NCI-H128 (cell line): ENCODE data around the gene MLXIP.
"Not testable (repeated sequence)": the region's sequence is repeated elsewhere in the genome, so short reads cannot be mapped to it uniquely, and the experiment has no call there.

Experiments used
- DNase-seq: peaks from one replicate; lab custom pipeline; 2025; ENCODE audit not compliant: unreplicated experiment; lab: John Stamatoyannopoulos, UW

MLXIP gene

DNA sequence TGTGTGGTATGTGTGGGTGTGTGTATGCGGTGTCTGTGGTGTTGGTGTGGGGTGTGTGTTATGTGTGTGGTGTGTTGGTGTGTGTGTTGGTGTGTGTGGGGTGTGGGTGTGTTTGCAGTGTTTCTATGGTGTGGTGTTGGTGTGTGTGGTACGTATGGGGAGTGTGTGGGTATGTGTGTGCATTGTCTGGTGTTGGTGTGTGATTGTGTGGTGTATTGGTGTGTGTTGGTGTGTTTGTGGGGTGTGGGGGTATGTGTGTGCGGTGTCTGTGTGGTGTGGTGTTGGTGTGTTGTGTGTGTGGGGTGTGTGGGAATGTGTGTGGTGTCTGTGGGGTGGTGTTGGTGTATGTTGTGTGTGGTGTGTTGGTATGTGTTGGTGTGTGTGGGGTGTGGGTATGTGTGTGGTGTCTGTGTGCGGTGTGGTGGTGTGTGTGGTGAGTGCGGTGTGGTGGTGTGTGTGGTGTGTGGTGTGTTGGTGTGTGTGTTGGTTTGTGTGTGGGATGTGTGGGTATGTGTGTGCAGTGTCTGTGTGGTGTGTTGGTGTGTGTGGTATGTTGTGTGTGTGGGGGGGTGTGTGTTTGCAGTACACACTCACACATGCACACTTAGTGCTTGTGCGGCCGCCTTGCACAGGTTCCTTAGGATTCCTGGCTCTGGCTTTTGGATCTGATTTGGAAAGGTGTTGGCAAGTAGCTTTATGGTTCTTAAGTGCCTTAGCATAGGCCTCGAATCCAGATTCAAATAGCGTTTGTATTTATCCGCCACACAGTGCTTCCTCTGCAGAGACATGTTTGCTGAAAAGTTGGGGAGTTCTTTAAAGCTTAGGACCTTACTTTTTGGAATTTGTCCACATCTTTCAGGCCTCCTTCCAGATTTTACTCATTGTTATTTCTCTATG, 16.4 kb downstream of the MLXIP start:
- no peak for DNase-seq

DNA sequence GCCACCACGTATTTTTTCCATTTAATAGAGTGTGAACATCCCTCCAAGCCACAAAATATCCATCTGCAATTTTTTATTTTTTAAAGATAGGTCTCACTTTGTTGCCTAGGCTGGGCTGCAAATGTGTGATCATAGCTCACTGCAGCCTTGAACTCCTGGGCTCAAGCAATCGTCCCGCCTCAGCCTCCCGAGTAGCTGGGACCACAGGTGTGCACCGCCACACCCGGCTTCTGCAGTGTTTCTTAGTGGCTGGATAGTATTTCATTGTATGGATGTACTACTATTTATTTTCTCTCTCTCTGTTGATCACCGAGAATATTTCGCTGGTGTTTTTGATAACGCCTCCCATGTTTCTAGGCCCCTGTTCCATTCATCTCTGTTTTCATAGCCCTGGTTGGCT, 17.5 kb downstream of the MLXIP start:
- no peak for DNase-seq

DNA sequence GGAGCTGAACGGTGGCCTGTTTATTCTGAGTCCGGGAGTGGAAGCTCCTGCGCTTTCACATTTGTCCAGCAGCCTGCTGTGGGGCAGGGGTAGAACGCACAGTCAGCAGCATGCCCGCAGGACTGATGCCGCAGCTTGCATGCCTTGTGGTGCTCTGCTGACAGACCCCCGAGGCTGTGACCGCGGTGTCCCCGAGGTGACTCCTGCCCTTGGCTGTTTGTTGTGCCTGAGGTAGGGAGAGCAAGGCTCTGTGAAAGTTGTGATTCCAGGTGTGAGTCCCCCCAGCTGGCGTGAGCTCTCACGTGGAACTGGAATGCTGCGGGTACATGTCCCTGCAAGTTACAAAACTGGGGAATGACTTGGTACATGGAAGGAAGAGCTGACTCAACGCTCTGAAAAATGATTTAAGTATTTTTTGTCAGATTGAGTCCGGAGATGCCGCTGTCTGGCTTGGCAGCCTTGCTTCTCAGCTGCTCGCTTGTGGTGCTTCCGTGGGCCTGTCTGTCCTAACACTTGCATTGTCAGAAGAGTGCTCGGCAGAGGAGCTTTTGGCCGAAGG, 18.1 kb downstream of the MLXIP start:
- DNase-seq, result no peak

DNA sequence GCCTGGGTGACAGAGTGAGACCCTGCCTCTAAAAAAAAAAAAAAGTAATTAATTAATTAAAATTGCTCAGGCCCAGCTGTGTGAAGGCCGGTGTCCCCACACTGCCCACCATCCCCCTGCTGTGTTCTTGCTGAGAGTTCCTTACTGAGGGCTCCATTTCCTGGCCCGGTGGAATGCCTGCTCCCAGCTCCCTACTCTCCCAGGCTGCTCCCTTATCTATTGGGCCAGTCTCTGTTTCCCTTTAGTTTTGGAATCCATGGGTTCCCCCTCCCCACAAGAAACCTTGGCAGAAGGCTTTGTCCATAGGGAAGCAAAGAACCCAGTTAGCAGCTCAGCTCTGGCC, 19.0 kb downstream of the MLXIP start:
- no peak for DNase-seq

DNA sequence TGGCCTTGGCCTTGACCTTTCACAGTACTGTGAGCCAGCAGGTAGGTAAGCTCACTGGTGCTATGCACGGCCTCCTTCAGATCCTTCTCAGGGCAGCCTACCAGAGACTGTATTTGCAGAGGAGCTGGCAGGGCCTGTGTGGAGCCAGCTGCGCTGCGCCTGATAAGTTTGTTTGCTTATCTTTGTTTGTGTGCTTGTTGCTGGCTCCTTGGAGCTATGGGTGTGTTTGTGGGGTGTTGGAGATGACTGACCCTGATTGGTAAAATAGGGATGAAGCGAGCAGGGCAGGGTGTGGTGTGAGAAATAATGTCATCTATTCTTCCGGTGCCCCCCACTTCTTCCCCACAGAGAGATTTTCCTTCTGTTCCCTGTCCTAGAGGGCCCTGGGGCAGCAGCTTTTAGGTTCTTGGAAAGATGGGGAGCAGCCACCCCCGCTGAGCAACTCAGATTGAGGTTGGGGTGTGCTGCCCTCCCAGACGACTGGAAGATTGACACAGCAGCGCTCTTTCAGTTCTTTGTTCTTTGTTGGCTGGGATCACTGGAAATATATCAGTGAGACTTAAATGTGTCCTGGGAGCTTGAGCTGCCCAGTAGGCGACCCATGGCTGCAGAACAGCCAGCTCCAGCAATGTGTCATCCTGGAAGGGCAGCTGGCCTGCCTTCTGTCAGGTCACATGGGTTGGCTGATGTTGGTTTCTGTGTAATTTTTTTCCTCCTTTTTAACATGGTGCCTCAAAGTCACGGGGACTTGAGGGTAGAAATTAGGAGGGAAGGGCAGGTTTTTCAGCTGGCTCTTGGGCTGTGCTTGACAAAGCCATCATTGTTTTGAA, 19.6 kb downstream of the MLXIP start:
- DNase-seq, result no peak

DNA sequence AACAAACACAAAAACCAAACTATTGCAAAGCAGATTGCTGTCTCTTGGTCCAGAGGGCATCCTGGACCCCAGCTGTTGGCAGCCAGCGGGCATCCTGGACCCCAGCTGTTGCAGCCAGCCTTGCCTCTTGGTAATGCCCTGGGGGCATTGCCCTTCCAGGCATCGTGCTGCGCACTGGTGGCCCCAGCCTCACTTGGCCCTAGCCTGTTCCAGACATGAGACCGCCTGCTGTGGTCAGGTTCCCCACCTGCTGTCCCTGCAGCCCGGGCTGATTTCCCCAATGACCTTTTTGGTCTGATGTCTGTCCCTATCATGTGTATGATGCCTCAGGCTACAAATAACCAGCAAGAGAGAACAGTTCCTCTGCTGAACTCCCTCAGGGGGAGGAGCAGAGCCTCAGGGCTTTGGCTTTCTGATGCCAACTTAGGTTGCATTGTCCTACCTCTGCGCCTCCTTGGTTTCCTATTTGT, 20.8 kb downstream of the MLXIP start:
- no peak for DNase-seq

DNA sequence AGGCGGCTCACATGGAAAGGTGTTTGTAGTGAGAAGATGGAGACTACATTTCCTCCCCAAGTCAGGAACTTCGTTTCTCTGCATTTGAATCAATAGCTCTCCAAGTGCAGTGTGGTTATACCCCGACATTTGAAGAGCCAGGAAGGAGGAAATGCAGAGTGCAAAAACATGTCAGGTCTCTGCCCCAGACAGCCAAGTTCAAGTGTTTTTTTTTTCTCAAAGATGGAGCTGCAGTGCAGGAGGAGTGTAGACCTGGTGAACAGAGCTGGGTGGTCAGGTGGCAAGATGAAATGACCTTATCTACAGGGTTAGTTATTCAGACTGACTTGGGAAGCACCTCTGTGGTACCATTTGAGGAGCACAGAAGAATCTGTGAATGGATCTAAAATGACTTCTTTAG, 21.3 kb downstream of the MLXIP start:
- DNase-seq, result no peak

DNA sequence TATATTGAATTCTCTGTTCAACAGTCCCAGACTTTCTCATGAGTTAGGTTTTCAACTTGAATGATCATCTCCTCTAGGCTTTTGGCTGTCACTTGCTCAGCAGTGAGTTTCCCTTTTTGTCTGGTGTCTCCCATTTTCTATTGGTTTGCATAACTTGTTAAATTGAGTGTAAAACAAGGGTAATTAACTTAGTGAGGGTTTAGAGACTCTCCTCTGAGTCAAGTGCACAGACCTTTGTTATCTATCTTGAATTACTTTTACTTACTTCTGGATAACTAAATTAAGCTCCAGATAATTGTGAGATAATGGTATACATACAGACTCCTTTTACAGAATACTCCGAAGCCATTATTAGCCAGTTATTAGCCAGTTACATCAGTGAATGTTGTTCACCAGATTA, 22.0 kb downstream of the MLXIP start:
- DNase-seq, result no peak

DNA sequence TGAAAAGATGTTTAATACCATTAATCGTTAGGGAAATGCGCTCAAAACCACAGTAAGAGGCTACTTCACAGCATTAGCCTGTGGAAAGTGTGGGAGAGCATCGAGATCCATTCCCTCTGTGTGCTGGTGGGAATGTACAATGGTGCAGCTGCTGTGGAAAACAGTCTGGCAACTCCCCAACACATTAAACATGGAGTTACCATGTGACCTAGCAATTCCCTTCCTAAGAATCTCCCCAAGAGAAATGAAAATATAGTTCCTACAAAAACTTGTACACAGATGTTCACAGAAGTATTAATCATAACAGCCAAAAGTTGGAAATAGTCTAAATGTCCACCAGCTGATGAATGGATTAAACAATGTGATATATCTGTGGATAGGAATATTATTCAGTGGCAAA, 23.8 kb downstream of the MLXIP start:
- DNase-seq, result no peak

DNA sequence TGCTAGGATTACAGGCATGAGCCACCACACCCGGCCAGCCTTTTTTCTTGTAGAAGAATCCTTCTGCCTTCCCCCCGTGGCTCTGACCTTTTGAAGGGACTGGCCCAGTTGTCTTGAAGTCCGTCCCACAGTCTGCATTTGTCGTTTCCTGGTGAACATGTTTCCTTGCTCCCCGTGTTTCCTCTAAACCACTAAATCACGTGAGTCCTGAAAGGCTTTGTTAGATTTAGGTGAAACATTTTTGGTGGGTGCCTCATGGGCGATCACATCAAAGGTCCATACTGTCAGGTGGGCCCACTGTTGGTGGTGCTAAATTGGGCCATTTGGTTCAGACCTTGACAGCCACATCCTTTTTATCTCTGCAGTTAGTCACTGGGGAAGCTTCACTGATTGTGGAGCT, 26.3 kb downstream of the MLXIP start:
- DNase-seq, result no peak

DNA sequence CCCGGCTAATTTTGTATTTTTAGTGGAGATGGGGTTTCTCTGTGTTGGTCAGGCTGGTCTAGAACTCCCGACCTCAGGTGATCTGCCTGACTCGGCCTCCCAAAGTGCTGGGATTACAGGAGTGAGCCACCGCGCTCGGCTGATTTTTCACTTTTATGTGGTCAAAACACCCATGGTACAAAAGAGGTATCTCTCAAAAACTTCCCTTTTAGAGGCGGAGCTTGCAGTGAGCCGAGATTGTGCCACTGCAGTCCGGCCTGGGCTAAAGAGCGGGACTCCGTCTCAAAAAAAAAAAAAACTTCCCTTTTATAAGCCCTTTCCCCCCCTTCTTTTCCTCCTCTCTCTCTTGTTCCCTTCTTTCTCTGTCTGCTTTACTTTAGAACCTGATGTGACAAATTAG, 26.9 kb downstream of the MLXIP start:
- not testable (repeated sequence) for DNase-seq

DNA sequence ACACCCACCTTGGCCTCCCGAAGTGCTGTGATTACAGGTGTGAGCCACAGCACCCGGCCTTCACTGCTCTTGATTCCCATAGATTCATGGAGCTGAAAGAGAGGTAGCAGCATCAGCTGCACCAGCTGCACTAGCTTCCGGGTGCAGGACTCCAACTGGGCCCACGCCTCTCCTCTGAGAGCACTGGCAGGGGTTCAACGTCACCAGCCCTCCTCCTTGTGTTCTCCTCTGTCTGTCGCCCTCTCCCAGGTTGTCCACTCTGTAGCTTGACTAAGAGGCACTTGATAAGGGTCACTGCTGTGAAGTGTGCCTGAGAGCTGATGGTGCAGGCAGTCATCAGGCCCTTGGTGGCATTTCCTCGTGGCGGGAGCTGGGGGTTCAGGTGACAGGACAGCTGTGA, 28.3 kb downstream of the MLXIP start:
- no peak for DNase-seq

DNA sequence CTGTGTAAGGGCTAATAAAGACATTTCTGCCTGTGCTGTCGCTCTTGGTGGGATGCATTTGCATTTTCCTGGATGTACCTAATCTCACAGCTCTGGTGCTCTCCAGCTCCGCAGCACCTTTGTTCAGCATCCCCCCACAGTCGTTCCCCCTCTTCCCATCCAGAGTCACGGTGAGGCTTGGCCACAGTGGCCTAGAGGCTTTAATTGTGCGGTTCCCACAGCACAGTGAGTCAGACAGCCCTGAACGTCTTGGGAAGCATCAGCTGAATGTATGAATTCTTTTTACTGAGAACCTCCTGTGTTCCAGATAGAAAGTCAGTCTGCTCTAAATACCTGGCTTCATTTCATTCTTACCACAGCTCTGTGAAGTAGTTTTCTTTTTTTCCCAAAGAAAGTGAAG, 28.7 kb downstream of the MLXIP start:
- DNase-seq, result no peak

DNA sequence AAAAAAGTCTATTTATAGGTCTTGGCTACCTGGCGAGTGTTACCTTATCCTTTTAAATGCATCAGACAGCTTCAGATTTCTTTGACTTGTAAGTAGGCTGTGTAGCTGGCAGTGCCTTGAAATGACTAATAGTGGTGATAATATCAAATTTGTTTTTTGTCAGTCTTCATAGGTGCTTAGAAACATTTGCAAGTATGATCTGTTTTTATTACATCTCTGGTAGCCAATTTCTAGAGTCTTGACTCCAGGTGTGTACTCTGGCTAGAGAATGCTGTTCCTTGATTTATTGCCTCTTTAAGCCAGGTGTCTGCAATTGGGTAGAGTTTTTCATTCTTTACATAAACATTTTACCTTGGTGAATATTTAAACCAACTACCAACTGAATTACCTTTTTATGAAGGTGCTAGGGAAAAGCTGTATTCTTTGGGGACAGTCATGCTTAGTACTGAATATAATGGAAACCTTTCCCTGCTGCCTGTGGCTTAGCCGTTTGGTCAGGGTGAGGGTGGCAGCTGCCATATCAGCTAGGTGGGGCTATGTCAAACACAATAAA, 32.6 kb downstream of the MLXIP start:
- no peak for DNase-seq

DNA sequence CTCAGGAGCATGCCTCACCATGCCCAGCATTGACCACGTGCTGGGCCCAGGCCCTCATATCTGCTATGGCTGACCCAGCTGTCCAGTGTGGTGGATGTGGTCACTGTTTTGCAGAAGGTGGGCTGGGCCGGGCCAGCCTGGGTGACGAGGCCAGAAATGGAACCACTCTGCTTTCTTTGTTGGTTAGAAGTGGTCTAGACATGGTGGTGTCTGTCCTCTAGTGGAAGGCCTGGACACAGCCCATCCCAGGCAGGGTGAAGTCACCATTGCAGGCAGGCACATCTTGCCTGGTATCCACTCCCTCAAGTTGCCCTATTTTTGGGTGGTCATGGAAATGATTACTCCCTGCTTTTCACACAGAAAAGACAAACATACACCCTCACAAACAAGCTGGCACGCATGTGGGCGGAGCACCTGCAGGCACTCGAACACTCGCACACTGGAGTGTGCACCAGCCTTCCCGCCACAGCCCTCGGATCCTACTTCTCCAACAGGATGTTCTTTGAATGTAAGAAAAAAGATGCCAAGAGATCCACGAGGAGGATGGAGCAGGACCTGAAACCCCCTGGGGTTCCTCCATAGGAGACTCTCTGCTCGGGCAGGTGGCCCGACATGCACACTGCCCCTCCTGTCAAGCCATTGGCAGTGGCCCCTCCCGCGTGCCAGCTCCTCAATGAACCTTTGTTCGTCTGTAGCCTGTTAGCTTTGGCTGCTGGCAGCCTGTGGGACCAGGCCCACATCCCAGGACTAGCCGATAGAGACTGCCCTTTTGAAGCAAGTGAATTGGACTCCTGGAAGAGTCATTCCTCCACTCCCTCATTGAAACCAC, 38.4 kb downstream of the MLXIP start:
- DNase-seq, result no peak

DNA sequence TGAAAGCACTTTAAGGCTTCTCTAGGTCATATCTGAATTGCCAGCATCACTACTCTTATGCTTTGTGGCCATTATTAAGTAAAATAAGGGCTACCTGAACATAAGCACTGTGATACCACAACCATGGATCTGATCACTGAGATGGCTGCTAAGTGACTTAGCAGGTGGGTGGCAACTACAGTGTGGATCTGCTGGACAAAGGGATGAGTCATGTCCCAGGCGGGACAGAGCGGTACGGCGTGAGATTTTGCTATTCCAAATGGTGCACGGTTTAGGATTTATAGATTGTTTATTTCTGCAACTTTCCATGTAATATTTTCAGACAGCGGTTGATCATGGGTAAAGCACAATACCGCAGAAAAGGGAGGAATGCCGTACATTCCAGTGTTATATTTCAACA, 39.4 kb downstream of the MLXIP start:
- no peak for DNase-seq

DNA sequence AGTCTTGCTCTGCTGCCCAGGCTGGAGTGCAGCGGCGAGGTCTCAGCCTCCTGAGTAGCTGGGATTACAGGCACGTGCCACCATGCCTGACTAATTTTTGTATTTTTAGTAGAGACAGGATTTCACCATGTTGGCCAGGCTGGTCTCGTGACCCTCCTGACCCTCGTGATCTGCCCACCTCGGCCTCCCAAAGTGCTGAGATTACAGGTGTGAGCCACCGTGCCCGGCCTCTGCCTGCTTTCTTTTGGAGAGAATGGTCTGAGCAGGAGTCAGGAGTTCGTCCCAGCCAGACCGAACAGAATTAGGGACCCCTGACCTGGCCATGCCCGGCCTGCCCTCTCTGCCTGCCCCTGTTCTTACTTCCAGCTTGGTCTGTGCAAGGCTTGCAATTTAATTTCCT, 42.8 kb downstream of the MLXIP start:
- not testable (repeated sequence) for DNase-seq

DNA sequence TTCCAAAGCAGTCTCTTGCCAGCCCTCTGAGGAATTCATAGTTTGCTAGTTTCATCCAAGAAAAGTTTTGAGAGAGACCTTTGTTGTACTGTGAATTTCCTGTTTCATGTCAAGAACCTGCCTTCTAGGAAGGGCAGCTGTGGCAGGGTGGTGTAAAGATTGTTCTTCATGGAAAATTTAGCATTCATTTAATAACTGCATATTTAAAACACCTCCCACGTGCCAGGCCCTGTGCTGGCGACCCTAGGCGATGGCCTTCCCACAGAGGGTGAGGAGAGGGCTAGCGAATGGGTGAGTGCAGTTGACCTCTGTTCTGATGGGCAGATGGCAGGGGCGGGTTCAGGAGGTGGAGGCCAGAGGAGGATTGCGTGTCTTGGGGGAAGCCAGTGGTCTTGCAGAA, 43.2 kb downstream of the MLXIP start:
- DNase-seq, result no peak

DNA sequence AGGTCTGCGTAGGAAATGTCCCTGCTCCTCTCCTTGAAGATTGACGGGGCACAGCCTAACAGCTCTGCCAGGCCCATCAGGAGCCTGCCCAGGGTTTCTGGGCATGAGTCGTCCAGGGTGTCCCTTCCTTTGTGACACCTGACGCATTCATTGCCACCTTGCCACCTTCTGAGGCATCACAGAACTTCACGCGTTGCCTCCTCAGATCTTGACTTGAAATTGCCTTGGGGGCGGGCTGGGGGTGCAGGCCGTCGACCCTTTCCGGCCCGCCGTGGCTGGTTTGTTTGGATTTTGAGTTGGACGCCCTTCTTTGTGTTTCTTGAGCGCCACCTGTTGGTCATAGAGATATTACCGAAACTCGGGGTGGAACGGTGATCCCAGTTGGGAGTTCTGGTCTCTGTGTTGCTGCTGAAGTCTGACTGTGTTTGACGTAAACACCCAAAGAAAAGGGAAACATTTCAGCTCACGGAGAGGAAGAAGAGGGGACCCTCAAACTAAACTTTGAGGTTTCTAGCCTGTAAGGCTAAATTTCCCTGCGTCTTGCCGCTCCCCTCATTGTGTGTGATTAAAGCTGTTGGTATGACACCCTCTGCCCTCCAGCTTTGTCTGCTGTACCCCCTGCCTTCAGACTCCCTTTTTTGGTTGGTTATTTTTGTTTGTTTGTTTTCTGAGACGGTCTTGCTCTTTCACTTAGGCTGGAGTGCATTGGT, 44.6 kb downstream of the MLXIP start:
- DNase-seq, result peak; percentile 54

DNA sequence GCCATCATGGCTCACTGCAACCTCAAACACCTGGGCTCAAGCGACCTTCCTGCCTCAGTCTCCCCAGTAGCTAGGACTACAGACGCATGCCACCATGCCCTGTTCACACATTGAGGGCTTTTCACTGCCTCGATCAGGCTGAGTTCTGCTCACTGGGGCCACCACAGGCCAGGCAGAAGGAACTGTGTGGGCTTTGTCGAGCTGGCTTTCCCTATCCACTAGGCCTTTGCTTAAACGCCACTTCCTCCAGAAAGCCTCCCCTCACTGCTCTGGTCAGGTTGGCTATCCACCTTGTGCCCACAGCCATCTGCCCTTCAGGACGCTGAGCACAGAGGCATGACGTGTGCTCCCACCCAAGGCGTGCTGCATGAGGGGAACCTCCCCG, 45.2 kb downstream of the MLXIP start:
- DNase-seq, result no peak
